ENCODE results near the gene ALAD. TPM values are rescaled to one million over a fixed set of nuclear protein-coding genes. Genes with fewer than 3 reads are reported as not detected.
A peak's percentile ranks its signal among the peaks of the same experiment; 100 is the strongest.

ALAD gene
- total and polyA plus RNA-seq, 9 of the 15 experiments (the other 6 are each of a cell fraction or from before 2014, with no cell fraction given), result 1.3 to 12.7 (median 6.8) TPM

GRCh38 chr9:113388833-113389232 is 12.3 kb downstream of the ALAD start:
- Histone ChIP-seq H3K27me3 (ENCODE audit: control insufficient read depth in 2 of 2, insufficient read depth in 2 of 2, low read length in 2 of 2) (no peaks in the 10 kb centered on the region), H3K9me3 (replicated peaks; ENCODE audit: control insufficient read depth, insufficient read depth, low read depth, low read length) (no peaks in the 10 kb centered on the region), H3K79me2 (ENCODE audit: control insufficient read depth, insufficient read depth, low read length) (no peaks in the 10 kb centered on the region), H3K36me3 (ENCODE audit: control insufficient read depth, insufficient read depth, low read length) (peaks cover 36% of the 10 kb centered on the region; the same call in 2 of the 3 replicates), H3K9ac (ENCODE audit: insufficient read depth in 1 of 2, low read depth in 2 of 2, low read length in 2 of 2) (peak overlapping the region in 1 of 2 experiments; percentile 68; a peak in 2 of 4 replicates), H3K9me1 (ENCODE audit: control insufficient read depth, insufficient read depth, low read length) (no peaks in the 10 kb centered on the region), H3K4me1 (replicated peaks in 1 of 2; ENCODE audit: control insufficient read depth in 2 of 2, insufficient read depth in 2 of 2, low read length in 2 of 2) (peaks cover 2 to 8% of the 10 kb centered on the region in 2 experiments; a peak in 3 of 5 replicates), H3K4me3 (no peak overlapping the region), H4K20me1 (replicated peaks; ENCODE audit: control insufficient read depth, insufficient read depth, low read length) (no peaks in the 10 kb centered on the region), H2AFZ (ENCODE audit: low read depth, low read length) (no peak overlapping the region), H3K27ac (ENCODE audit: extremely low read depth, low read depth, low read length) (no peak overlapping the region), H3K4me2 (ENCODE audit: insufficient read depth, low read length) (no peak overlapping the region)
- 69% methylated on average over 12 of the region's 13 CpGs for WGBS (ENCODE audit: insufficient coverage, low coverage, missing lambda C conversion rate)
- TF ChIP-seq MYBL2 (IDR thresholded peaks at IDR 0.05; ENCODE audit: low read depth) (no peak), MYBL2 (CRISPR knock-in tag; IDR thresholded peaks at IDR 0.05; ENCODE audit: borderline replicate concordance) (no peak), FOXK2 (conservative IDR thresholded peaks at IDR 0.05 in 1 of 2, IDR thresholded peaks at IDR 0.05 in 1 of 2; ENCODE audit: low read depth in 2 of 2) (no peak), ZMIZ1 (IDR thresholded peaks at IDR 0.05; ENCODE audit: low read depth in 2 of 2, low read length in 2 of 2) (no peak), SMAD2 (IDR thresholded peaks at IDR 0.05; ENCODE audit: low read depth, low read length) (no peak), STAG1 (CRISPR knock-in tag; IDR thresholded peaks at IDR 0.05; ENCODE audit: borderline replicate concordance) (no peak), ZNF764 (CRISPR knock-in tag; IDR thresholded peaks at IDR 0.05; ENCODE audit: low read depth) (no peak), DACH1 (IDR thresholded peaks at IDR 0.05; ENCODE audit: partially characterized antibody) (no peak)
- no peak for DNase-seq (ENCODE audit: extremely low read depth in 1 of 4, low spot score in 3 of 4)
- BruUV-seq (replicated peaks), result no TSS peak
- in situ Hi-C loops (cut with MboI), result no loop called here
- intact Hi-C loops (cut with micrococcal nuclease), result no loop called here
- ChIA-PET POLR2A (interaction anchor here (0.6 kb wide), 1 partner anchor 94 kb away, joined by 3 read pairs; no protein-coding TSS in a partner anchor), CTCF (ENCODE audit: low intra/inter-chr PET ratio) (no interaction called here)
- no peak for FAIRE-seq
- ATAC-seq, result no peak
